GM12801 (cell line): Measurements from ENCODE around the gene DIAPH1.

ENCODE experiments used
- CTCF ChIP-seq: IDR thresholded peaks from one replicate; pipeline ENCODE4 v1.5.1; 2011; ENCODE audit warnings: control low read depth; ENCODE audit not compliant: insufficient read length; ENCODE audit errors: extremely low read depth

The DIAPH1 gene

DNA sequence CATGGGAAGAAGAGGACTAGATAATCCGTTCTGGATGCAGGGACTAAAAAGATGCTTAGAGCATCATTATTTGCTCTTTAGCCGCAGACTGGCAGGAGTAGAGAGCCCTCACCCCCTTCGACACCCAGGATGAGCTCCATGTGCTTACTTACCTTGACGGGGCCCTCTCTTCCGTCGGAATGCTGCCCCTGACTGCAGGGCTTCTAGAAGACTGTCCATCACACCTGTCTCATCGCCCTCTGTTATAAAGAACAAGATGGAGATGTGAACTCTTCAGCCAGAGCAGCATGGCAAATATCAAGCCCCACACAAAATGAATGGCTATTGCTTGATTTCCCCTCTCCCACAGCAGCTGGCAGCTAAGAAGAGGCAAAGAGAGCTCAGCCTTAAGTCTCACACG is 94.8 kb downstream of the DIAPH1 start:
- TF ChIP-seq CTCF: no peak

DNA sequence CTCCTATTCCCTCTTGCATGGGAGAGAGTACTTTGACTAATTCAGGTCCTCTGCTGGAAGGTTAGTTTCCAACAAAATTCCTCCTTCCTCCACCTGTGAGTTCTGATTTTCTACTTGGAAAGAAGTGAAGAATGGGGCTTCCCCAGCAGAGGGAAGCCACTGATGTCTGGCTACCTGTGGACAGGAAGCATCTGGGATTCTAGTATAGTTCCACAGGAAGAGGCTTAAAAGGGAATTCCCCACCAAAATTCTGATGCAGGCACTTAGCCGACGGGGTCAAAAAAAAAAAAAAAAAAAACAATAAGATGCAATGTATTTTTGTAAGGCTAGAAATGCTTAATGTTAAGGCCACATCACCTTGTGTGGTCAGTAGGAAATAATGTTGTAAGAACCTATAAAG is 96.5 kb downstream of the DIAPH1 start:
- TF ChIP-seq CTCF: no peak

- no peak for TF ChIP-seq CTCF
Measured at GRCh38 chr5:141521244-141521781, 97.5 kb downstream of the DIAPH1 start.

DNA sequence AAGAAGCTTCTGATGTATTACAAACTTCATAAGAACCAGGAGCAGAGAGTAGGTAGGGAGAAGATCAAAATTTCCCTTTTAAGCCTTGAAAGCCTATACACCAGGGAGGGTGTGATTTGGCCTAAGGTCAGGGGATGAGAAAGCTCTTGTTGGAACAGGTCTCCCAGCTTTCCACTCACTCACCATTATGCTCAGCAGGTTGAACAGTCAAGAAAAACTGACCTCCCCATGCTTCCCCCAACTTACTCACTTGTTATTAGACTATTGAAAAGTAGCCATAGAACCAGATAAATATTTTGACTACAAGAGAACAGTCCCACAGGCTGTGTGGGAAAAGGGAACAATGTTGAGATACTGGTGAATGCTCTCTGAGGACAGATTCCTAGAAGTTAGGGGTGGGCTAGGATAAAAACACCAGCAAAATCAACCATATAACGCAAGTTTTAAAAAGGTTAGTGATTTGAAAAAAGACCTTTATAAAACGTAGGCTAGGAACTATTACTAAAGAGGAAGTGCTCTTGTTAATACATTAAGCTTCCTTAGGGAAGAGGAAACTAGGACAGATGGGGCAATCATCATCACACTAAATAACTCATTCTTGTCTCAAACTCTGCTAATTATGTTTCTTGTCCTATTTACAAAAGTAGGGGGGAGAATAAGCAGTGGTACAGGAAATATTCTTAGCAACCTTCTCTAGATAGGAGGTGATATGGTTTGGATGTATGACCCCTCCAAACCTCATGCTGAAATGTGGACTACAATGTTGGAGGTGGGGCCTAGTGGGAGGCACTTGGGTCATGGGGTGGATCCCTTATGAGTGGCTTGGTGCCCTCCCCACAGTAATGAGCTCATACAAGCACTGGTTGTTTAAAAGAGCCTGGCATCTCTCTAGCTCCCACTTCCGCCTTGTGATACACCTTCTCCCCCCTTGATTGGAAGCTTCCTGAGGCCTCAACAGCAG is 98.9 kb downstream of the DIAPH1 start:
- no peak for TF ChIP-seq CTCF

DNA sequence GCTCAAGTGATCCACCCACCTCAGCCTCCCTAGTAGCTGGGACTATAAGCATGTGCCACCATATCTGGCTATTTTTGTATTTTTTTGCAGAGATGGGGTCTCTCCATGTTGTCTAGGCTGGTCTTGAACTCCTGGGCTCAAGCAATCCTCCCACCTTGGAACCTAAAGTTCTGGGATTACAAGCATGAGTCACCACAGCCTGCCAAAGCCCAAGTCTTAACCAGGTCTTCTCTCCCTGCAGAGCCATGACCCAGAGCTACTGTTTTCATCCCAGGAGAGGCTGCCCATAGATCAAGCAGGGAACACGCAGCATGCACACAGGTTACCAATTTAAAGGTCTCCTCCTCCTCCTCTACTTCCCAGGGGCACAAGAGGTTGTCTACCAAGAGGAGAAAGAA is 100.2 kb downstream of the DIAPH1 start:
- no peak for TF ChIP-seq CTCF

GRCh38 chr5:141517880-141518617 is 100.8 kb downstream of the DIAPH1 start:
- TF ChIP-seq CTCF: no peak

DNA sequence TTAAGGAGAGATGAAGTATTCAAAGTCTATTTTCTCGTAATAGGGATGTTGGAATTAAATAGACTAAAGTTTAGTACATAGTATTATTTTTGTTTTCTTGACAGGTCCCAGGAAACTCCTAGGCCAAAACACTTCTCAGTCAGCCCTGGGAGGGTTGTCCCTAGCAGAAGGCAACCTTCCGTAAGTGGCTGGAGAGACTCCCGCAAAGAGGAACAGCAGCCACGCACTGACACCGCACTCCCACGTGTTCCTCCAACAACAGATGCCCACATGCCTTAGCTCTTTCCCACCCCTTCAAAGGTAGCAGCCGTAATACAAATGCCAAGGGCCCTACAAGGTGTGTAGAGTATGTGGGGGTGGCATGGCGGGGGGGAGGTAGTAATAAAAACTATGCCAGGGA is 101.5 kb downstream of the DIAPH1 start:
- TF ChIP-seq CTCF: no peak
